ENCODE results near the gene TM7SF2.

DNA sequence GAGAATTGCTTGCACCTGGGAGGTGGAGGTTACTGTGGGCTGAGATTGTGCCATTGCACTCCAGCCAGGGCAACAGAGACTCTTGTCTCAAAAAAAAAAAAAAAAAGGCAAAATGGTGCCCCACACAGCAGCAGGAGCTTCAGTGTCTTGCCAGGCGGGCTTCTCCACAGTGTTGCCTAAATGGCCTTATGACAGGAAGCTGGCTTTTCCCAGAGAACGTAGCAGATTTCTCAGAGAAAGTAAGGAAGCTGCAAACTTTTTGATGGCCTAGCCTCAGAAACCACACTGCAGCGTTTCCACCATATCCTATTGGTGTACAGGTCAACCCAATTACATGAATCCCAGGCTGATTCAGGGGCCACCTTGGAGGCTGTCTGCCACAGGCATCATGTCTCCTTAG, 45.7 kb downstream of the TM7SF2 start:
- TF ChIP-seq RNF2 (conservative IDR thresholded peaks at IDR 0.05; ENCODE audit: low read depth) (no peak), ZNF33A (CRISPR knock-in tag; IDR thresholded peaks at IDR 0.05; ENCODE audit: borderline replicate concordance) (no peak), POLR2AphosphoS5 (IDR thresholded peaks at IDR 0.05; ENCODE audit: low read depth, low read length) (no peak), ZNF260 (CRISPR knock-in tag; IDR thresholded peaks at IDR 0.05; ENCODE audit: borderline replicate concordance, low read depth) (no peak), ZNF34 (CRISPR knock-in tag; IDR thresholded peaks at IDR 0.05; ENCODE audit: borderline replicate concordance) (no peak), YY1 (IDR thresholded peaks at IDR 0.05; ENCODE audit: insufficient read depth, insufficient replicate concordance, low read depth, low read length) (no peak), FOSL2 (CRISPR knock-in tag; IDR thresholded peaks at IDR 0.05) (no peak)

All from HepG2 (cell line).